Fibroblast of the aortic adventitia (primary cell): Measurements from ENCODE around the gene SLAIN2. TPM values are rescaled to one million over a fixed set of nuclear protein-coding genes. Genes with fewer than 3 reads are reported as not detected.

Source experiments
- DNase-seq: peaks from one replicate; pipeline ENCODE4 v3.0.0-alpha.2; 2010; ENCODE audit warnings: low read depth
- H3K4me3 ChIP-seq: 2 replicates; pipeline ENCODE4 v1.5.1; 2011; ENCODE audit warnings: low read depth, mild to moderate bottlenecking, control low read depth, low read length, moderate library complexity
- total RNA-seq: library from RNA; depleted of rRNA; stranded (reverse); fragments of >200 nt; gene quantifications from 2 replicates; pipeline ENCODE4 v1.2.3, GENCODE V29; 2012; ENCODE audit warnings: low replicate concordance
- TF ChIP-seq, protein P1 (sequence below): IDR thresholded peaks from 2 replicates; pipeline ENCODE4 v1.5.1; 2011; ENCODE audit warnings: mild to moderate bottlenecking, low read length, control low read depth, inconsistent platforms; ENCODE audit not compliant: insufficient read depth

Gene SLAIN2
- total RNA-seq, 1 donor, result 93.5 TPM

GRCh38 chr4:48334236-48334635 is 7.1 kb upstream of the SLAIN2 start:
- H3K4me3 ChIP-seq, result no peak overlapping the region
- TF ChIP-seq, protein P1, sequence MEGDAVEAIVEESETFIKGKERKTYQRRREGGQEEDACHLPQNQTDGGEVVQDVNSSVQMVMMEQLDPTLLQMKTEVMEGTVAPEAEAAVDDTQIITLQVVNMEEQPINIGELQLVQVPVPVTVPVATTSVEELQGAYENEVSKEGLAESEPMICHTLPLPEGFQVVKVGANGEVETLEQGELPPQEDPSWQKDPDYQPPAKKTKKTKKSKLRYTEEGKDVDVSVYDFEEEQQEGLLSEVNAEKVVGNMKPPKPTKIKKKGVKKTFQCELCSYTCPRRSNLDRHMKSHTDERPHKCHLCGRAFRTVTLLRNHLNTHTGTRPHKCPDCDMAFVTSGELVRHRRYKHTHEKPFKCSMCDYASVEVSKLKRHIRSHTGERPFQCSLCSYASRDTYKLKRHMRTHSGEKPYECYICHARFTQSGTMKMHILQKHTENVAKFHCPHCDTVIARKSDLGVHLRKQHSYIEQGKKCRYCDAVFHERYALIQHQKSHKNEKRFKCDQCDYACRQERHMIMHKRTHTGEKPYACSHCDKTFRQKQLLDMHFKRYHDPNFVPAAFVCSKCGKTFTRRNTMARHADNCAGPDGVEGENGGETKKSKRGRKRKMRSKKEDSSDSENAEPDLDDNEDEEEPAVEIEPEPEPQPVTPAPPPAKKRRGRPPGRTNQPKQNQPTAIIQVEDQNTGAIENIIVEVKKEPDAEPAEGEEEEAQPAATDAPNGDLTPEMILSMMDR, result no peak
- no peak for DNase-seq

- TF ChIP-seq, protein P1, result no peak
- DNase-seq, result no peak
- no peak overlapping the region for H3K4me3 ChIP-seq
Measured at GRCh38 chr4:48334900-48335384, 6.4 kb upstream of the SLAIN2 start.

- DNase-seq, result no peak
- H3K4me3 ChIP-seq, result no peak overlapping the region
- TF ChIP-seq, protein P1, result no peak
Measured at GRCh38 chr4:48336146-48336870, 5.0 kb upstream of the SLAIN2 start.

GRCh38 chr4:48337731-48338130 is 3.6 kb upstream of the SLAIN2 start:
- TF ChIP-seq, protein P1, result no peak
- DNase-seq, result no peak

GRCh38 chr4:48339642-48340041 is 1.7 kb upstream of the SLAIN2 start:
- TF ChIP-seq, protein P1, result no peak
- DNase-seq, result no peak
- H3K4me3 ChIP-seq, result no peak overlapping the region

More at GRCh38 chr4:48337731-48338130, 3.6 kb upstream of the SLAIN2 start:
- H3K4me3 ChIP-seq, result no peak overlapping the region

DNA sequence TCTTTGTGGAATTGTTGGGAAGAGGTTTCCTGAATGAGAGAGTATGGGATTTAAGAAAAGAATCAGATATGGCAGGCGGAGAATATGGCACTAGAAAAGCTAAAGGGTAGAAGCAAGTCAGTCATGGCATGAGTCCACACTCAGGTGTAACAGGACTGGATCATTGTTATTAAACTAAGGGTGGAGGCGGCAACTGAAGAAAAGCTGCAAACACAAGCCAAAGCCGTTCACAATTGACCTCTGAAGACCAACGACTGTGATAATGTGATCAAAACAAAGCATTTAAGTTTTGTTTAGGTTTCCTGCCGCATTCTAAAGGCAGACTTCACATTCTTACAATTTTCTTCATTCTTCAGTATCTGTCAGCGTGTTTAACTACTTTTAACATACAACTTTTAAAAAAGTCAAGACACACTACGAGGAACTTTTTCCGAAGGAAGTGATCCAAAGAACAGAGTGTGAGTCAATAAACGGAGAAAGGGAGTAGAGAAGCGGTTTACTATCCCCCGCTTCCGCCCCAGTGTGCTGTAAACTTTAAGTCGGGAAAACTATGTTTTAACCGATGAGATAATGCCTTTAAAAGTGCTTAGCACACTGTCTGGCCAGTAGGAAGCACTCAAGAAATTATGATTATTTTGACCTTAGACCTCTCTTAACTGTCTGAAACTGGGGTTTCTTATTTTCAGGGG is 909 bp upstream of the SLAIN2 start:
- TF ChIP-seq, protein P1, result no peak
- DNase-seq, result peak; percentile 66
- peak overlapping the region; percentile 62 for H3K4me3 ChIP-seq
